Measurements from ENCODE around the gene TRAPPC2L.

GRCh38 chr16:88886420-88886844, 29.5 kb downstream of the TRAPPC2L start:
- no peak for TF ChIP-seq CTCF (IDR thresholded peaks at IDR 0.05)
- no peak for TF ChIP-seq POLR2AphosphoS5 (IDR thresholded peaks at IDR 0.05)
